NCI-H2171 treated with DMSO at 0.1 percent for 48 hours (cell line): Measurements from ENCODE around the gene KRTAP9-6.
"Not testable (repeated sequence)": the region's sequence is repeated elsewhere in the genome, so short reads cannot be mapped to it uniquely, and the experiment has no call there.

Experiments
- DNase-seq: peaks from one replicate; lab custom pipeline; 2025; lab: John Stamatoyannopoulos, UW

Gene KRTAP9-6, protein sequence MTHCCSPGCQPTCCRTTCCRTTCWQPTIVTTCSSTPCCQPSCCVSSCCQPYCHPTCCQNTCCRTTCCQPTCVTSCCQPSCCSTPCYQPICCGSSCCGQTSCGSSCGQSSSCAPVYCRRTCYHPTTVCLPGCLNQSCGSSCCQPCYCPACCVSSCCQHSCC

GRCh38 chr17:41265078-41265477 lies at the start of gene KRTAP9-6:
KRTAP9-6 (plus strand) TSS chr17:41265378; CDS start chr17:41265378, 0 bp downstream.
- no peak for DNase-seq

DNA sequence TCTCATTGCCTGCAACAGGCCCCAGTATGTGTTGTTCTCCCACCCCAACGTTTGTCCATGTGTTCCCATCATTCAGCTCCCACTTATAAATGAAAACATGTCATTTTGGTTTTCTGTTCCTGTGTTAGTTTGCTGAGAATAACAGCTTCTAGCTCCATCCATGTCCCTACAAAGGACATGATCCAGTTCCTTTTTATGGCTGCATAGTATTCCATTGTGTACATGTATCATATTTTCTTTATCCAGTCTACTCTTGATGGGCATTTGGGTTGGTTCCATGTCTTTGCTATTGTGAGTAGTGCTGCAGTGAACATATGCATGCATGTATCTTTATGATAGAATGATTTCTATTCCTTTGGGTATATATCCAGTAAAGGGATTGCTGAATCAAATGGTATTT lies 49.5 kb upstream of the KRTAP9-6 start:
- no peak for DNase-seq

DNA sequence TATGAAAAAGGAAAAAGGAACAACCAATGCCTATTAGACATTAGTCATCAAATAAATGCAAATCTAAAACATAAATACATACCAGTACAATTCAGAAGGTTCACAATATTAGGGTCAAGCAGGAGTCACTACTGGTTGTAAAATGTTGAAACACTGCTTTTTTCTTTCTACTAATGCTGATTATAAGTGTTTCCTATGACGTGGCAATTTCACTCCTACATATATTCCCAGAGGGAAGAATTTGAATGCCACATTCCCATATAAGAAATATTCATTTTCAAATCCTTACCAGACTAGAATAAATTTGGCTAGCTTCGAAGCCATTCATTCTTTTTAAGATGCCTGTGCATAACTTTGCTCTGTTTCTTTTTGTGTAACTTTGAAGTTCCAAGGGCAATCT lies 41.4 kb upstream of the KRTAP9-6 start:
- DNase-seq: no peak

DNA sequence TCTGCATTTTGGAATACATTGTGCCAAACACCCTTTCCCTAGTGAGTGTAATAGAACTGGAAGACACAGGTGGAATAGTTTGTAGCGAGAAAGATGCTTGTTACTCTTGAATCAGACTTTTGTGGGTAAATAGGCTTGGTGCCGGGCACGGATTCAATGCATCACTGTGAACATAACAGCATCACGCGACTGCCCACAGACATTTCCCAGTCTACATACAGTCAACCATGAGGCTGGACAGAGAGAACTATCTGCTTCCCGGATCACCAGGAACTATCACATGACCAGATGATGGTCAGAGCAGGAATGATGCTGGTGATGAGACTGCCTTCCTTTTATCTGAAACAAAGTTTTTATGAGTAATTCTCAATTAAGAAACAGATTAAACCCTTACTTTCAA lies 39.1 kb upstream of the KRTAP9-6 start:
- DNase-seq: no peak

DNA sequence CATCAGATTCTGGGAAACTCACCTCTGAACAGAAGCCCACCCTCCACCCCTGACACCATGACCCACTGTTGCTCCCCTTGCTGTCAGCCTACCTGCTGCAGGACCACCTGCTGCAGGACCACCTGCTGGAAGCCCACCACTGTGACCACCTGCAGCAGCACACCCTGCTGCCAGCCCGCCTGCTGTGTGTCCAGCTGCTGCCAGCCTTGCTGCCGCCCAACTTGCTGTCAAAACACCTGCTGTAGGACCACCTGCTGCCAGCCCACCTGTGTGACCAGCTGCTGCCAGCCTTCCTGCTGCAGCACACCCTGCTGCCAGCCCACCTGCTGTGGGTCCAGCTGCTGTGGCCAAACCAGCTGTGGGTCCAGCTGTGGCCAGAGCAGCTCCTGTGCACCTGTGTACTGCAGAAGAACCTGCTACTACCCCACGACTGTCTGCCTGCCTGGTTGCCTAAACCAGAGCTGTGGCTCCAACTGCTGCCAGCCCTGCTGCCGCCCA lies 38.5 kb upstream of the KRTAP9-6 start, which contains the start of gene KRTAP9-2:
Gene KRTAP9-2, plus strand, starts transcription at position 51 of the 498 bp plus-strand sequence. Its CDS starts 7 bp downstream, at position 58.
- DNase-seq: not testable (repeated sequence)

GRCh38 chr17:41230094-41230493 lies 35.1 kb upstream of the KRTAP9-6 start:
- no peak for DNase-seq

DNA sequence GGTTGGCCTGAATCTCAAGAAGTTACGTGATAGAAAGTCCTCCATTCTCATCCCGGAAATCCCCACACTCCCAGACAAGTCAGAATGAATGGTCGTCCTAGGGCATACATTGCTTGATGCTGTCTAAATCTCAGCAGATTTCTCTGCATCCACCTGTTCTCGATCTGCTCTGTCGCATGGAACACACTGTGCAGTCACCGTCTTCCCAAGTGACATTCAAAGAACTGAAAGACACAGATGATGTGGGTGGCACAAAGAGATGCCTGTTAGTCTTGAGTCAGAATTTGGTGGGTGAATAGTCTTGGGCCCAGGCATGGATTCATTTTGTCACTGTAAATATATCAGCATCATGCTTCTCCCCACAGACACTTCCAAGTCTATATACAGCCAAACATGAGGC lies 33.4 kb upstream of the KRTAP9-6 start:
- DNase-seq: no peak

- DNase-seq: peak; percentile 47
Measured at GRCh38 chr17:41232399-41233105, 32.6 kb upstream of the KRTAP9-6 start, which contains the start of gene KRTAP9-3. KRTAP9-3 (plus strand) TSS chr17:41232449; CDS start chr17:41232502, 53 bp downstream.

- not testable (repeated sequence) for DNase-seq
Measured at GRCh38 chr17:41237116-41237515, 28.1 kb upstream of the KRTAP9-6 start.

GRCh38 chr17:41237949-41238437 lies 27.2 kb upstream of the KRTAP9-6 start, which contains the start of gene KRTAP9-8:
KRTAP9-8 (plus strand) TSS chr17:41237999; CDS start chr17:41238052, 53 bp downstream.
- DNase-seq: not testable (repeated sequence)

GRCh38 chr17:41246995-41247787 lies 18.0 kb upstream of the KRTAP9-6 start:
- DNase-seq: not testable (repeated sequence)

GRCh38 chr17:41249637-41250240 lies 15.4 kb upstream of the KRTAP9-6 start, which contains the start of gene KRTAP9-4:
KRTAP9-4 (plus strand) TSS chr17:41249687; CDS start chr17:41249721, 34 bp downstream.
- peak; percentile 14 for DNase-seq

- no peak for DNase-seq
Measured at GRCh38 chr17:41251261-41251660, 13.9 kb upstream of the KRTAP9-6 start.

DNA sequence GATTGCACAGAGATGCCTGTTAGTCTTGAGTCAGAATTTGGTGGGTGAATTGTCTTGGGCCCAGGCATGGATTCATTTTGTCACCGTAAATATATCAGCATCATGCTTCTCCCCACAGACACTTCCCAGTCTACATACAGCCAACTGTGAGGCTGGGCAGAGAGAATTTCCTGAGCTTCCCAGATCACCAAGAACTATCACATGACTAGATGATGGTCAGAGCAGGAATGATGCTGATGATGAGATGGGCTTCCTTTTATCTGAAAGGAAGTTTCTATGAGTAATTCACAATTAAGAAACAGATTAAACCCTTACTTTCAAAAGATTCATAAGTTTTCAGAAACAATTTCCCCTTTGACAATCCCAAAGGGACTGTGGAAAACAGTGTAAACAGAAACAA lies 10.3 kb upstream of the KRTAP9-6 start:
- DNase-seq: no peak

- not testable (repeated sequence) for DNase-seq
Measured at GRCh38 chr17:41255381-41256290, 9.5 kb upstream of the KRTAP9-6 start, which contains the start of gene KRTAP9-9. KRTAP9-9 (plus strand) TSS chr17:41255384.

DNA sequence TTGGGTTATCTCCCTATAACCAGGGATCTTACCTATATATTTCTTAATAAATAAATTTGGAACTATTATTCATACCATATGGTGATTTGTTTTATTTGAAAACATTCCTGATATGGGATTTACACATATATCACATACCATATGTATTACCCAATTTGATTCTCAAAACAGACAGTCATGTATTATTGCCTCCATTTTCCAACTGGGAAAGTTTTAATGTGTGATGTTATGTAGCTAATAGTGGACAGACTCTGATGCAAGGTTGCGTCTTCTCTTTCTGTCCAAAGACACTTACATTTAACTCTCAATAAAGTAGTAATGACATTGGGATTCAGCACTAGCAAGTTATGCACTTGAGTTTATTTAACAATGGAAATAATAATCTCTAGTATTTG lies 8.9 kb upstream of the KRTAP9-6 start:
- DNase-seq: no peak

DNA sequence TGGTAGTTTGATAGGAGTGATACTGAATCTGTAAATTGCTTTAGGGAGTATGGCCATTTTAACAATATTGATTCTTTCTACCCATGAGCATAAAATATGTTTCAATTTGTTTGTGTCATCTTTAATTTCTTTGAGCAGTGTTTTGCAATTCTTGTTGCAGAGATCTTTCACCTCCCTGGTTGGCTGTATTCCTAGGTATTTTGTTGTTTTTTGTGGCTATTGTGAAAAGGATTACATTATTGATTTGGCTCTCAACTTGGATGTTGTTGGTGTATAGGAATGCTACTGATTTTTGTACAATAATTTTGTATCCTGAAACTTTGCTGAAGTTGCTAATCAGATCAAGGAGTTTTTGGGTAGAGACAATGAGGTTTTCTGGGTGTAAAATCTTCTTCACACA lies 6.8 kb upstream of the KRTAP9-6 start:
- DNase-seq: no peak

- no peak for DNase-seq
Measured at GRCh38 chr17:41263212-41263611, 2.0 kb upstream of the KRTAP9-6 start.

DNA sequence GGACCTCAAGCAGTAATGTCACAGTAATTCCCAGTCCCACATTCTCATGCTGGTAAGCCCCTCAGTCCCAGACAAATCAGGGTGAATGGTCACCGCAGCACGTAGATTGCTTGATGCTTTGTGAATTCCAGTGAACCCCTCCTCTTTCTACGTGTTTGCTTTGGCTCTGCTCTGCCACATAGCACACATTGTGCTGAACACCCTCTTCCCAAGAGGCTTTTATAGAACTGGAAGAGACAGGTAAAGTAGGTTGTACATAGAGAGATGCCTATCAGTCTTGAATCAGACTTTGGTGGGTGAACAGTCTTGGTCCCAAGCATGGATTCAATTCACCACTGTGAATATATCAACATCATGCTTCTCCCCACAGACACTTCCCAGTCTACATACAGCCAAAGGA lies 579 bp upstream of the KRTAP9-6 start:
- no peak for DNase-seq

GRCh38 chr17:41267711-41268110 lies 2.5 kb downstream of the KRTAP9-6 start:
- no peak for DNase-seq
